ENCODE data around the gene VTN.

- TF ChIP-seq EP300 (IDR thresholded peaks at IDR 0.05) = no peak
- TF ChIP-seq CTCF (IDR thresholded peaks at IDR 0.05) = no peak
- TF ChIP-seq POLR2A (IDR thresholded peaks at IDR 0.05) = no peak
Measured at GRCh38 chr17:28404812-28405570, 34.9 kb upstream of the VTN start.

Data from stomach (tissue), 4 donors.